Liver (tissue), 9 donors: Measurements from ENCODE around the gene IL17REL. TPM values are rescaled to one million over a fixed set of nuclear protein-coding genes. Genes with fewer than 3 reads are reported as not detected.

ENCODE experiments used
- DNase-seq: peaks from one replicate; pipeline ENCODE4 v3.0.0-alpha.2; 2017; ENCODE audit warnings: low spot score
- H3K27ac ChIP-seq, 2 donors: one replicate each; pipeline ENCODE4 v1.7.0; 2013; ENCODE audit warnings: inconsistent platforms in 2 of 2, low read length in 2 of 2, control low read depth in 1 of 2, low read depth in 1 of 2, mild to moderate bottlenecking in 1 of 2
- H3K27me3 ChIP-seq, 4 donors: one replicate each; pipeline versions ENCODE4 v1.6.1 to v1.7.0; 2013; ENCODE audit warnings: low read length in 3 of 4, inconsistent platforms in 1 of 4, mild to moderate bottlenecking in 1 of 4, moderate library complexity in 1 of 4; ENCODE audit not compliant: control insufficient read depth in 4 of 4, insufficient read depth in 4 of 4
- H3K36me3 ChIP-seq, 4 donors: one replicate each; pipeline versions ENCODE4 v1.6.1 to v1.7.0; 2013; ENCODE audit warnings: low read length in 3 of 4, mild to moderate bottlenecking in 3 of 4, low read depth in 1 of 4, moderate library complexity in 1 of 4; ENCODE audit not compliant: control insufficient read depth in 4 of 4, insufficient read depth in 3 of 4
- H3K4me1 ChIP-seq, 4 donors: one replicate each; pipeline versions ENCODE4 v1.6.1 to v1.7.0; 2013; ENCODE audit warnings: low read length in 3 of 4, mild to moderate bottlenecking in 3 of 4, moderate library complexity in 1 of 4; ENCODE audit not compliant: control insufficient read depth in 4 of 4, insufficient read depth in 4 of 4
- H3K4me3 ChIP-seq, 3 donors: one replicate each; pipeline versions ENCODE4 v1.6.1 to v1.7.0; 2013; ENCODE audit warnings: low read length in 3 of 3, control low read depth in 1 of 3, low read depth in 1 of 3, mild to moderate bottlenecking in 1 of 3
- H3K9ac ChIP-seq, 2 donors: one replicate each; pipeline ENCODE4 v1.7.0; 2013; ENCODE audit warnings: low read length in 2 of 2, mild to moderate bottlenecking in 2 of 2, moderate library complexity in 2 of 2, control low read depth in 1 of 2, low read depth in 1 of 2
- H3K9me3 ChIP-seq, 4 donors: one replicate each; pipeline versions ENCODE4 v1.6.1 to v1.7.0; 2013; ENCODE audit warnings: low read length in 3 of 4; ENCODE audit not compliant: control insufficient read depth in 4 of 4
- EGR1 ChIP-seq, 2 donors: IDR thresholded peaks; 2 replicates each; pipeline ENCODE4 v1.6.1; 2016 to 2018; ENCODE audit warnings: antibody characterized with exemption in 2 of 2, low read depth in 2 of 2
- FOXA1 ChIP-seq: IDR thresholded peaks from 2 replicates; pipeline ENCODE4 v1.6.1; 2016; ENCODE audit warnings: antibody characterized with exemption
- GABPA ChIP-seq, 2 donors: IDR thresholded peaks in 1 of 2; conservative IDR thresholded peaks in 1 of 2; 2 replicates each; pipeline ENCODE4 v1.6.1; 2016; ENCODE audit warnings: antibody characterized with exemption in 2 of 2, mild to moderate bottlenecking in 1 of 2, moderate library complexity in 1 of 2
- HNF4A ChIP-seq, 2 donors: conservative IDR thresholded peaks; 2 replicates each; pipeline ENCODE4 v1.6.1; 2016; ENCODE audit warnings: antibody characterized with exemption in 2 of 2, mild to moderate bottlenecking in 2 of 2
- HNF4G ChIP-seq: IDR thresholded peaks from 2 replicates; pipeline ENCODE4 v1.6.1; 2016; ENCODE audit warnings: antibody characterized with exemption
- JUND ChIP-seq, 2 donors: IDR thresholded peaks; 2 replicates each; pipeline ENCODE4 v1.6.1; 2016; ENCODE audit warnings: antibody characterized with exemption in 2 of 2
- MAX ChIP-seq: IDR thresholded peaks from 2 replicates; pipeline ENCODE4 v1.6.1; 2016; ENCODE audit warnings: antibody characterized with exemption
- NR2F2 ChIP-seq: IDR thresholded peaks from 2 replicates; pipeline ENCODE4 v1.6.1; 2016; ENCODE audit warnings: antibody characterized with exemption
- RAD21 ChIP-seq, 2 donors: IDR thresholded peaks; 2 replicates each; pipeline ENCODE4 v1.6.1; 2016; ENCODE audit warnings: antibody characterized with exemption in 2 of 2, mild to moderate bottlenecking in 2 of 2
- REST ChIP-seq: IDR thresholded peaks from 2 replicates; pipeline ENCODE4 v1.6.1; 2016; ENCODE audit warnings: antibody characterized with exemption, mild to moderate bottlenecking
- RXRA ChIP-seq, 2 donors: IDR thresholded peaks; 2 replicates each; pipeline ENCODE4 v1.6.1; 2017 to 2018; ENCODE audit warnings: antibody characterized with exemption in 2 of 2, mild to moderate bottlenecking in 1 of 2
- TAF1 ChIP-seq: conservative IDR thresholded peaks from 2 replicates; pipeline ENCODE4 v1.6.1; 2016; ENCODE audit warnings: antibody characterized with exemption, mild to moderate bottlenecking
- YY1 ChIP-seq: IDR thresholded peaks from 2 replicates; pipeline ENCODE4 v1.6.1; 2016; ENCODE audit warnings: antibody characterized with exemption, mild to moderate bottlenecking
- ZBTB33 ChIP-seq: IDR thresholded peaks from 2 replicates; pipeline ENCODE4 v1.6.1; 2016; ENCODE audit warnings: antibody characterized with exemption
- WGBS: extraction: QIAGEN DNeasy Blood & Tissue Kit; methylation state at CpG from one replicate; pipeline ENCODE4 v1.1.7; 2013; 5-methylcytosine and 5-hydroxymethylcytosine counted together
- polyA plus RNA-seq, 2 donors: library from polyadenylated mRNA; stranded (reverse) in 1 of 2; unstranded in 1 of 2; fragments of 200-250 nt in 1 of 2; fragments of >200 nt in 1 of 2; fragmentation: Nextera tagmentation in 1 of 2; extraction: Ambion mirVana in 1 of 2; gene quantifications; one replicate each; pipeline versions ENCODE4 v1.2.1 to v1.2.3, GENCODE V29; 2013 to 2015
- total RNA-seq, 2 donors: library from RNA; depleted of rRNA; stranded (reverse); fragments of >200 nt; gene quantifications; one replicate each; pipeline ENCODE4 v1.2.3, GENCODE V29; 2014
- donor health status: healthy.
- donor health status: healthy.
- donor health status: healthy.
- donor health status: healthy.
- donor health status: healthy.

The IL17REL gene
- total and polyA plus RNA-seq, 4 donors, result under 0.01 TPM; not detected in 3

- DNase-seq, result no peak
- Histone ChIP-seq H3K27ac (no peak overlapping the region), H3K4me3 (no peak overlapping the region), H3K36me3 (no peaks in the 10 kb centered on the region), H3K4me1 (no peaks in the 10 kb centered on the region), H3K27me3 (peaks cover 2 to 5% (median 4%) of the 10 kb centered on the region in 4 donors), H3K9ac (no peak overlapping the region), H3K9me3 (no peaks in the 10 kb centered on the region)
- no peak for TF ChIP-seq RXRA (IDR thresholded peaks at IDR 0.05)
- TF ChIP-seq MAX, result no peak
- no peak for TF ChIP-seq ZBTB33
- TF ChIP-seq NR2F2, result no peak
- WGBS, result 84% methylated on average over 3 of the region's 3 CpGs
Measured at GRCh38 chr22:50007057-50007511, 5.5 kb downstream of the IL17REL start.

- Histone ChIP-seq H3K9me3 (no peaks in the 10 kb centered on the region), H3K9ac (no peak overlapping the region), H3K36me3 (no peaks in the 10 kb centered on the region), H3K4me1 (no peaks in the 10 kb centered on the region), H3K4me3 (no peak overlapping the region), H3K27ac (no peak overlapping the region), H3K27me3 (peaks cover 0 to 2% (median under 1%) of the 10 kb centered on the region in 4 donors)
- 75% methylated on average over 4 of the region's 4 CpGs for WGBS
- TF ChIP-seq ZBTB33 (no peak), GABPA (IDR thresholded peaks at IDR 0.05 in 1 of 2, conservative IDR thresholded peaks at IDR 0.05 in 1 of 2) (no peak), RXRA (IDR thresholded peaks at IDR 0.05) (no peak), MAX (no peak), HNF4G (no peak), YY1 (no peak), TAF1 (no peak), JUND (IDR thresholded peaks at IDR 0.05) (no peak), HNF4A (conservative IDR thresholded peaks at IDR 0.05) (no peak)
- DNase-seq, result no peak
Measured at GRCh38 chr22:50004918-50005317, 7.6 kb downstream of the IL17REL start.

- DNase-seq, result peak; percentile 33
- H3K4me1 ChIP-seq, result peaks cover 0 to 3% (median 0%) of the 10 kb centered on the region in 4 donors
- WGBS, result 80% methylated on average over 7 of the region's 7 CpGs
- H3K27ac ChIP-seq, result no peak overlapping the region
- H3K4me3 ChIP-seq, result no peak overlapping the region
- H3K36me3 ChIP-seq, result no peaks in the 10 kb centered on the region
- no peaks in the 10 kb centered on the region for H3K27me3 ChIP-seq
- no peaks in the 10 kb centered on the region for H3K9me3 ChIP-seq
- H3K9ac ChIP-seq, result no peak overlapping the region
- TF ChIP-seq GABPA (IDR thresholded peaks at IDR 0.05 in 1 of 2, conservative IDR thresholded peaks at IDR 0.05 in 1 of 2) (no peak), EGR1 (IDR thresholded peaks at IDR 0.05; ENCODE audit: low read depth in 2 of 2) (no peak), YY1 (no peak), FOXA1 (no peak), RAD21 (IDR thresholded peaks at IDR 0.05) (no peak), ZBTB33 (no peak), NR2F2 (no peak), JUND (IDR thresholded peaks at IDR 0.05) (no peak), RXRA (IDR thresholded peaks at IDR 0.05) (no peak), HNF4A (conservative IDR thresholded peaks at IDR 0.05) (no peak), TAF1 (no peak), REST (no peak)
Measured at GRCh38 chr22:50002791-50003190, 9.8 kb downstream of the IL17REL start.
